OCI-LY1 (cell line): ENCODE results near the gene PLCB4.

ENCODE experiments used
- H2AFZ ChIP-seq: fragments of 200-600 bp; sonication (generic), shearing (Covaris generic); 2 replicates; pipeline ENCODE4 v1.6.0; 2014; ENCODE audit warnings: antibody characterized with exemption, mild to moderate bottlenecking, low read length
- H3F3A ChIP-seq: fragments of 200-600 bp; sonication (generic), shearing (Covaris generic); 2 replicates; pipeline ENCODE4 v1.6.0; 2014; ENCODE audit warnings: mild to moderate bottlenecking, antibody characterized with exemption, low read length, moderate library complexity; ENCODE audit not compliant: insufficient read depth
- H3K27ac ChIP-seq: fragments of 200-600 bp; sonication (generic); 2 replicates; pipeline ENCODE4 v1.5.1; 2014; ENCODE audit warnings: low read length, mixed run types, mild to moderate bottlenecking, low read depth; ENCODE audit not compliant: poor library complexity, severe bottlenecking
- H3K27me3 ChIP-seq: fragments of 200-600 bp; sonication (generic); 2 replicates; pipeline ENCODE4 v1.6.0; 2014; ENCODE audit warnings: antibody characterized with exemption, mild to moderate bottlenecking, low read length, moderate library complexity; ENCODE audit not compliant: insufficient read depth
- H3K36me3 ChIP-seq: fragments of 200-600 bp; sonication (generic); 2 replicates; pipeline ENCODE4 v1.6.1; 2014; ENCODE audit warnings: mild to moderate bottlenecking, antibody characterized with exemption, low read length, moderate library complexity, mixed read lengths; ENCODE audit not compliant: insufficient read depth
- H3K4me1 ChIP-seq: fragments of 200-600 bp; sonication (generic); 2 replicates; pipeline ENCODE4 v1.5.1; 2014; ENCODE audit warnings: mild to moderate bottlenecking, low read length, moderate library complexity; ENCODE audit not compliant: insufficient read depth, severe bottlenecking
- H3K4me2 ChIP-seq: fragments of 200-600 bp; sonication (generic), shearing (Covaris generic); 2 replicates; pipeline ENCODE4 v1.6.1; 2014; ENCODE audit warnings: low read length
- H3K4me3 ChIP-seq: fragments of 200-600 bp; sonication (generic); 2 replicates; pipeline ENCODE4 v1.5.1; 2014; ENCODE audit warnings: low read length, low read depth, mild to moderate bottlenecking, mixed read lengths; ENCODE audit not compliant: poor library complexity, severe bottlenecking
- H3K79me2 ChIP-seq: fragments of 200-600 bp; shearing (Covaris generic); 2 replicates; pipeline ENCODE4 v1.6.1; 2016; ENCODE audit warnings: mixed run types, low read length, mixed read lengths; ENCODE audit not compliant: insufficient read depth
- H3K9ac ChIP-seq: fragments of 200-600 bp; sonication (generic), shearing (Covaris generic); 2 replicates; pipeline ENCODE4 v1.6.1; 2014; ENCODE audit warnings: mild to moderate bottlenecking, low read length, mixed read lengths
- H3K9me2 ChIP-seq: fragments of 200-600 bp; sonication (generic), shearing (Covaris generic); 2 replicates; pipeline ENCODE4 v1.6.1; 2014; ENCODE audit warnings: low read depth, mild to moderate bottlenecking, low read length, mixed read lengths
- H3K9me3 ChIP-seq: fragments of 200-600 bp; shearing (Covaris generic); 2 replicates; pipeline ENCODE4 v1.6.1; 2014; ENCODE audit warnings: low read length, mixed read lengths
- H4K20me1 ChIP-seq: fragments of 200-600 bp; sonication (generic), shearing (Covaris generic); 2 replicates; pipeline ENCODE4 v1.6.0; 2016; ENCODE audit warnings: mild to moderate bottlenecking, low read length; ENCODE audit not compliant: insufficient read depth
- CTCF ChIP-seq: fragments of 200-600 bp; sonication (generic), shearing (Covaris generic); IDR thresholded peaks from 2 replicates; pipeline ENCODE4 v1.5.1; 2017; ENCODE audit warnings: mild to moderate bottlenecking, antibody characterized with exemption, low read length, moderate library complexity, mixed read lengths
- EZH2 ChIP-seq: fragments of 200-600 bp; sonication (generic), shearing (Covaris generic); IDR thresholded peaks from 2 replicates; pipeline ENCODE4 v1.8.0; 2017; ENCODE audit warnings: borderline replicate concordance, mixed run types, mild to moderate bottlenecking, antibody characterized with exemption, low read length, moderate library complexity, mixed read lengths

The PLCB4 gene

DNA sequence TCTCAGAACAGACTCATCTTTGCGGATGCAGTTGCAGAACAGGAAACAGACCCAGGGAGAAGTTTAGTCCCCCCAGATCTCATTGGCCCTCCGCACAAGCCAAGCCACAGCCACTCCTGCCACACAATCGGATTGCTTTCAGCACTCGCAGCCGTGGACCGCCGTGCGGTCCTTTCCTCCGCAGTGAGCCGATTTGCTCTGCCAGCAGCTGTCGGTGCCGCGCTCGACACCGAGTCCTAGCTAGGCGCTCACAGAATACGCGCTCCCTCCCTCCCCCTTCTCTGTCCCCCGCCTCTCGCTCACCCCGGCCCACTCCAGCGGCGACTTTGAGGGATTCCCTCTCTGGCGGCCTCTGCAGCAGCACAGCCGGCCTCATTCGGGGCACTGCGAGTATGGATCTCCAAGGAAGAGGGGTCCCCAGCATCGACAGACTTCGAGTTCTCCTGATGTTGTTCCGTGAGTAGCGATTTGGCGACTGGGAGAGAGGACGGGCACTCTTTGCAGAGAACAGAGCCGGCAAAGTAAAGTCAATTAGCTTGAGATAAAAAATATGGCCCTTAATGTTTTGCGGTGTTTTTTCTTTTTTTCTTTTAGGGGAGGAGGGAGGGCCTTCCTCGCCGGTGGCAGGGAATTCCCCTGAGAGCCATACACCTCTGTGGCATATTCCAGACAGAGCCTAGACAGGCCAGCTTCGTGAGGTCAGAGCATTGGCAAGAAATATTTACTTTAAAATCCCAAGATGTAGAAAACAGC is 445.8 kb downstream of the PLCB4 start, which contains the start of gene LAMP5:
Gene LAMP5 (plus strand): TSS at position 130 of the 753 bp plus-strand sequence. CDS start 263 bp downstream, at position 393.
- no peaks in the 10 kb centered on the region for H3K9me3 ChIP-seq
- no peaks in the 10 kb centered on the region for H4K20me1 ChIP-seq
- no peak within 1 kb of the TSS for H3K4me3 ChIP-seq
- no peaks in the 10 kb centered on the region for H3K9me2 ChIP-seq
- H3K4me2 ChIP-seq: no peak within 1 kb of the TSS
- H3K27me3 ChIP-seq: no peaks in the 10 kb centered on the region
- no peaks in the 10 kb centered on the region for H3K79me2 ChIP-seq
- H3K9ac ChIP-seq: no peak within 1 kb of the TSS
- H3K36me3 ChIP-seq: no peaks in the 10 kb centered on the region
- no peak within 1 kb of the TSS for H3K27ac ChIP-seq
- TF ChIP-seq EZH2 (no peak), CTCF (no peak)
- H2AFZ ChIP-seq: no peak within 1 kb of the TSS
- H3F3A ChIP-seq: no peaks in the 10 kb centered on the region
- no peaks in the 10 kb centered on the region for H3K4me1 ChIP-seq

DNA sequence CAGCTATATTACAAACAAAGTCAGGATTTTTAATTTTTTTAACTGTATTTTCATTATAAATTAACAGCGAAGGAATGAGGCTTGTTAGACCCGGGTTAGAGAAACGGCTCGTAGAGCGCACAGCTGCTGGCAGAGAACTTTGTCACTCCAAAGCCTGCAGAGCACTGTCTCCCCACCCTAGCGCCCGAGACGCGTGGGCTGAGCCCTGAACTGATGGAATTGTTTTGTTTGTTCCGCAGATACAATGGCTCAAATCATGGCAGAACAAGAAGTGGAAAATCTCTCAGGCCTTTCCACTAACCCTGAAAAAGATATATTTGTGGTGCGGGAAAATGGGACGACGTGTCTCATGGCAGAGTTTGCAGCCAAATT is 446.3 kb downstream of the PLCB4 start:
- Histone ChIP-seq H2AFZ (no peak overlapping the region), H4K20me1 (no peaks in the 10 kb centered on the region), H3K4me3 (no peak overlapping the region), H3K4me1 (no peaks in the 10 kb centered on the region), H3K9me2 (no peaks in the 10 kb centered on the region), H3K9me3 (no peaks in the 10 kb centered on the region), H3K4me2 (no peak overlapping the region), H3K9ac (no peak overlapping the region), H3K27me3 (no peaks in the 10 kb centered on the region), H3K27ac (no peak overlapping the region), H3K79me2 (no peaks in the 10 kb centered on the region), H3K36me3 (no peaks in the 10 kb centered on the region), H3F3A (no peaks in the 10 kb centered on the region)
- TF ChIP-seq EZH2: no peak
- TF ChIP-seq CTCF: no peak

DNA sequence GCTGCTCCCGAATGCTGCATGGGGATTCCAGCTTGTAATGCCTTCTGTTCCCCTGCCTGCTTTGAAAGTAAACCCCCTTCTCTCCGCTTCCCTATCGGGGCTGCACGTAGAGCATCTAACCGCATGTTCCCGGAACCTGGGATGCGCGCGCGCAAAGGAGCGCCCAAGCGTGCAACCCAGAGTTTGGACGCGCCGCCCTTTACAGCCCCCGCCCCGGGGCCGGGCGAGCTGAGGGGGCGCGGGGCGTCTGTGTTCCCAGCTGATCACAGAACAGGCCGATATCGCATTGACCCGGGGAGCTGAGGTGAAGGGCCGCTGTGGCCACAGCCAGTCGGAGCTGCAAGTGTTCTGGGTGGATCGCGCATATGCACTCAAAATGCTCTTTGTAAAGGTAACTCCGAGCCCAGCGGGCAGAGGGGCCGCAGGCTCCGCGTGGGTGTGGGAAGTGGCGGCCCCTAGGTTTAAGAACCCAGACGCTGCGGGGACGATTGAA is 446.9 kb downstream of the PLCB4 start:
- no peaks in the 10 kb centered on the region for H3K27me3 ChIP-seq
- no peak overlapping the region for H3K4me2 ChIP-seq
- no peak overlapping the region for H3K4me3 ChIP-seq
- no peaks in the 10 kb centered on the region for H3K9me2 ChIP-seq
- H4K20me1 ChIP-seq: no peaks in the 10 kb centered on the region
- no peak overlapping the region for H2AFZ ChIP-seq
- no peaks in the 10 kb centered on the region for H3K36me3 ChIP-seq
- no peaks in the 10 kb centered on the region for H3K4me1 ChIP-seq
- no peak overlapping the region for H3K9ac ChIP-seq
- no peak for TF ChIP-seq CTCF
- TF ChIP-seq EZH2: no peak
- no peak overlapping the region for H3K27ac ChIP-seq
- no peaks in the 10 kb centered on the region for H3F3A ChIP-seq
- H3K79me2 ChIP-seq: no peaks in the 10 kb centered on the region
- no peaks in the 10 kb centered on the region for H3K9me3 ChIP-seq
